ENCODE results near the gene ST7. TPM values are rescaled to one million over a fixed set of nuclear protein-coding genes. Genes with fewer than 3 reads are reported as not detected.

Gene ST7
- total and polyA plus RNA-seq, 2 donors (not counting 1 experiment from before 2014, with no cell fraction given) = 2.3 to 4.6 TPM

GRCh38 chr7:117124591-117125220, 171.4 kb downstream of the ST7 start:
- Histone ChIP-seq H2AFZ (ENCODE audit: insufficient read depth, low read depth, low read length, poor library complexity, severe bottlenecking) (no peak overlapping the region), H3K79me2 (ENCODE audit: control insufficient read depth, insufficient read depth, low read length) (no peaks in the 10 kb centered on the region), H3K4me3 (ENCODE audit: control extremely low read depth in 1 of 5, extremely low read depth in 1 of 5, insufficient read depth in 1 of 5, low read depth in 2 of 5, low read length in 4 of 5) (no peak overlapping the region), H3K9me3 (ENCODE audit: control extremely low read depth in 1 of 3, control insufficient read depth in 2 of 3, insufficient read depth in 1 of 3, low read length in 2 of 3) (no peaks in the 10 kb centered on the region), H3K27ac (ENCODE audit: low read length in 2 of 2) (no peak overlapping the region), H4K20me1 (ENCODE audit: control insufficient read depth, insufficient read depth, low read length, poor library complexity, severe bottlenecking) (no peaks in the 10 kb centered on the region), H3K9ac (ENCODE audit: low read length) (no peak overlapping the region), H3K4me2 (replicated peaks; ENCODE audit: low read depth, low read length, poor library complexity, severe bottlenecking) (no peak overlapping the region), H3K4me1 (ENCODE audit: control insufficient read depth in 2 of 2, insufficient read depth in 2 of 2, low read length in 2 of 2) (no peaks in the 10 kb centered on the region), H3K36me3 (replicated peaks in 1 of 2; ENCODE audit: control extremely low read depth in 1 of 2, control insufficient read depth in 1 of 2, extremely low read depth in 1 of 2, insufficient read depth in 2 of 2, low read length in 1 of 2) (no peaks in the 10 kb centered on the region), H3K27me3 (replicated peaks in 1 of 4; ENCODE audit: control extremely low read depth in 1 of 4, control insufficient read depth in 3 of 4, insufficient read depth in 4 of 4, low read length in 3 of 4) (no peaks in the 10 kb centered on the region)
- ChIA-PET CTCF (interaction anchor here (0.7 to 12.6 kb wide), 8 partner anchors 8 to 195 kb away, joined by 3 to 226 read pairs (median 3); no protein-coding TSS in a partner anchor), POLR2A (no interaction called here)
- no peak overlapping the region for H3K27ac Mint-ChIP-seq
- DNase-seq = no peak
- 100% methylated on average over 1 of the region's 4 CpGs for WGBS (ENCODE audit: insufficient coverage)
- H3K9me3 Mint-ChIP-seq (ENCODE audit: insufficient read depth) = no peaks in the 10 kb centered on the region
- ATAC-seq (ENCODE audit: low read depth) = no peak
- H3K4me1 Mint-ChIP-seq = no peaks in the 10 kb centered on the region
- TF ChIP-seq EZH2 (IDR thresholded peaks at IDR 0.05; ENCODE audit: borderline replicate concordance, insufficient read depth, low read depth, low read length, poor library complexity, severe bottlenecking) (no peak), CTCF (IDR thresholded peaks at IDR 0.05) (no peak)
- intact Hi-C loops (cut with micrococcal nuclease) = loop anchor here (5.0 kb wide), 1 partner anchor 952 kb away; no protein-coding TSS in a partner anchor
- no peaks in the 10 kb centered on the region for H3K27me3 Mint-ChIP-seq
- H3K4me3 Mint-ChIP-seq = no peak overlapping the region

- no peaks in the 10 kb centered on the region for H4K20me1 ChIP-seq (ENCODE audit: control insufficient read depth, insufficient read depth, low read length, poor library complexity, severe bottlenecking)
- ChIA-PET CTCF (interaction anchor here (0.9 to 12.6 kb wide), 14 partner anchors 8 to 954 kb away, joined by 3 to 226 read pairs (median 6); no protein-coding TSS in a partner anchor), POLR2A (no interaction called here)
- TF ChIP-seq CTCF (IDR thresholded peaks at IDR 0.05) (no peak), EZH2 (IDR thresholded peaks at IDR 0.05; ENCODE audit: borderline replicate concordance, insufficient read depth, low read depth, low read length, poor library complexity, severe bottlenecking) (no peak)
- H3K4me3 Mint-ChIP-seq = no peak overlapping the region
- H3K9me3 Mint-ChIP-seq (ENCODE audit: insufficient read depth) = no peaks in the 10 kb centered on the region
- intact Hi-C loops (cut with micrococcal nuclease) = loop anchor here (1.0 to 5.0 kb wide), 2 partner anchors 196 to 954 kb away; no protein-coding TSS in a partner anchor
- H2AFZ ChIP-seq (ENCODE audit: insufficient read depth, low read depth, low read length, poor library complexity, severe bottlenecking) = no peak overlapping the region
- H3K27me3 Mint-ChIP-seq = no peaks in the 10 kb centered on the region
- no peaks in the 10 kb centered on the region for H3K9me3 ChIP-seq (ENCODE audit: control extremely low read depth in 1 of 3, control insufficient read depth in 2 of 3, insufficient read depth in 1 of 3, low read length in 2 of 3)
- H3K4me1 Mint-ChIP-seq = no peaks in the 10 kb centered on the region
- no peak overlapping the region for H3K4me2 ChIP-seq (replicated peaks; ENCODE audit: low read depth, low read length, poor library complexity, severe bottlenecking)
- H3K4me1 ChIP-seq (ENCODE audit: control insufficient read depth in 2 of 2, insufficient read depth in 2 of 2, low read length in 2 of 2) = no peaks in the 10 kb centered on the region
- H3K9ac ChIP-seq (ENCODE audit: low read length) = no peak overlapping the region
- no peaks in the 10 kb centered on the region for H3K27me3 ChIP-seq (replicated peaks in 1 of 4; ENCODE audit: control extremely low read depth in 1 of 4, control insufficient read depth in 3 of 4, insufficient read depth in 4 of 4, low read length in 3 of 4)
- no peak overlapping the region for H3K4me3 ChIP-seq (ENCODE audit: control extremely low read depth in 1 of 5, extremely low read depth in 1 of 5, insufficient read depth in 1 of 5, low read depth in 2 of 5, low read length in 4 of 5)
- H3K27ac ChIP-seq (ENCODE audit: low read length in 2 of 2) = no peak overlapping the region
- DNase-seq = no peak
- WGBS (ENCODE audit: insufficient coverage) = 100% methylated on average over 1 of the region's 1 CpG
- no peaks in the 10 kb centered on the region for H3K36me3 ChIP-seq (replicated peaks in 1 of 2; ENCODE audit: control extremely low read depth in 1 of 2, control insufficient read depth in 1 of 2, extremely low read depth in 1 of 2, insufficient read depth in 2 of 2, low read length in 1 of 2)
- H3K79me2 ChIP-seq (ENCODE audit: control insufficient read depth, insufficient read depth, low read length) = no peaks in the 10 kb centered on the region
- H3K27ac Mint-ChIP-seq = no peak overlapping the region
- no peak for ATAC-seq (ENCODE audit: low read depth)
These were observed 173.4 kb downstream of the ST7 start for GRCh38 chr7:117126676-117127075.
